Measurements from ENCODE around the gene NDUFB7. TPM values are rescaled to one million over a fixed set of nuclear protein-coding genes. Genes with fewer than 3 reads are reported as not detected.

The NDUFB7 gene
- total and polyA plus RNA-seq, 9 donors, result 86.9 to 429 (median 153) TPM; not detected in 1

GRCh38 chr19:14563989-14564651 is 7.7 kb downstream of the NDUFB7 start:
- H3K4me1 ChIP-seq (ENCODE audit: insufficient read depth), result no peaks in the 10 kb centered on the region
- no peaks in the 10 kb centered on the region for H3K9me3 ChIP-seq
- no peaks in the 10 kb centered on the region for H3K27me3 ChIP-seq
- no peaks in the 10 kb centered on the region for H3K36me3 ChIP-seq
- intact Hi-C loops (cut with DNase I), result no loop called here
- H3K4me3 ChIP-seq, result no peak overlapping the region
- WGBS, 3 donors, result 63 to 77% (median 66%) methylated on average over 21 to 33 of the region's 33 CpGs
- DNase-seq, result peak in 1 of 5 donors; percentile 52
- TF ChIP-seq EP300 (IDR thresholded peaks at IDR 0.05) (no peak), CTCF (IDR thresholded peaks at IDR 0.05) (no peak), POLR2A (IDR thresholded peaks at IDR 0.05) (no peak)
- no peak overlapping the region for H3K27ac ChIP-seq

GRCh38 chr19:14563590-14563926 is 8.3 kb downstream of the NDUFB7 start:
- TF ChIP-seq POLR2A (IDR thresholded peaks at IDR 0.05) (no peak), EP300 (IDR thresholded peaks at IDR 0.05) (no peak), CTCF (IDR thresholded peaks at IDR 0.05) (no peak)
- 88 to 95% (median 91%) methylated on average over 6 to 16 of the region's 16 CpGs for WGBS, 3 donors
- Histone ChIP-seq H3K36me3 (no peaks in the 10 kb centered on the region), H3K27me3 (no peaks in the 10 kb centered on the region), H3K9me3 (no peaks in the 10 kb centered on the region), H3K4me1 (ENCODE audit: insufficient read depth) (no peaks in the 10 kb centered on the region), H3K27ac (no peak overlapping the region), H3K4me3 (no peak overlapping the region)
- intact Hi-C loops (cut with DNase I), result no loop called here
- DNase-seq, result no peak

GRCh38 chr19:14562660-14563589 is 8.9 kb downstream of the NDUFB7 start:
- Histone ChIP-seq H3K4me3 (no peak overlapping the region), H3K27me3 (no peaks in the 10 kb centered on the region), H3K4me1 (ENCODE audit: insufficient read depth) (no peaks in the 10 kb centered on the region), H3K27ac (peak overlapping the region in 1 of 2 donors; percentile 20), H3K9me3 (no peaks in the 10 kb centered on the region), H3K36me3 (no peaks in the 10 kb centered on the region)
- TF ChIP-seq CTCF (IDR thresholded peaks at IDR 0.05) (no peak), POLR2A (IDR thresholded peaks at IDR 0.05) (no peak), EP300 (IDR thresholded peaks at IDR 0.05) (no peak)
- DNase-seq, result no peak
- WGBS, 3 donors, result 86 to 93% (median 87%) methylated on average over 23 of the region's 23 CpGs
- intact Hi-C loops (cut with DNase I), result no loop called here

- H3K4me1 ChIP-seq (ENCODE audit: insufficient read depth), result no peaks in the 10 kb centered on the region
- no peak overlapping the region for H3K4me3 ChIP-seq
- DNase-seq, result peak in 1 of 5 donors; percentile 44
- WGBS, 3 donors, result 59 to 63% (median 59%) methylated on average over 14 to 22 of the region's 22 CpGs
- no peaks in the 10 kb centered on the region for H3K27me3 ChIP-seq
- intact Hi-C loops (cut with DNase I), result no loop called here
- peak overlapping the region in 1 of 2 donors; percentile 20 for H3K27ac ChIP-seq
- no peaks in the 10 kb centered on the region for H3K36me3 ChIP-seq
- TF ChIP-seq POLR2A (IDR thresholded peaks at IDR 0.05), result no peak
- no peak for TF ChIP-seq CTCF (IDR thresholded peaks at IDR 0.05)
- no peak for TF ChIP-seq EP300 (IDR thresholded peaks at IDR 0.05)
- H3K9me3 ChIP-seq, result no peaks in the 10 kb centered on the region
Observed at GRCh38 chr19:14561847-14562351, 10.0 kb downstream of the NDUFB7 start.
